ENCODE results near the gene MTFMT. TPM values are rescaled to one million over a fixed set of nuclear protein-coding genes. Genes with fewer than 3 reads are reported as not detected.

The MTFMT gene
- total and polyA plus RNA-seq, 2 of the 13 experiments (the other 11 are each of a cell fraction or from before 2014, with no cell fraction given): 9.9 to 23.2 TPM

DNA sequence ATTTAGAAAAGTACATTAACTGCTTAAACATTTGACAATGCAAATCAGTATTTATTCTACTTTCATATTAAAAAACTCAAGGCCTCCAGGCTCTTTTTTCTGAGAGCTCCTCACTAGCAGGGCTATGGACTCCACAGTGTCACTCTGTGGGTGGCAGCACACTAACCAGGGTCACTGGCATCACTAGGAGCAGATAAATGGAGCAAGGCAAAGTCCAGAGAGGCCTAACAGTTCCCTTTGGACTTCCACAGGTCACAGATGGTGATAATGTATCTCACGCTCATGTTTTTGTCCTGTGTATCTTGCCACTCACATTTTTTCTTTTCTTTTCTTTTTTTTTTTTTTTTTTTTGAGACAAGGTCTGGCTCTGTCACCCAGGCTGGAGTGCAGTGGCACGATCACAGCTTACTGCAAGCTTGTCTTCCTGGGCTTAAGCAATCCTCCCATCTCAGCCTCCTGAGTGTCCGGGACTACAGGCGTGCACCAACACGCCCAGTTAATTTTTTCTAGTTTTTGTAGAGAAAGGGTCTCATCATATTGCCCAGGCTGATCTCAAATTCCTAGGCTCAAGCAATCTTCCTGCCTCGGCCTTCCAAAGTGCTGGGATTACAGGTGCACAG lies 47.5 kb downstream of the MTFMT start (continued):
- TF ChIP-seq, protein P1, sequence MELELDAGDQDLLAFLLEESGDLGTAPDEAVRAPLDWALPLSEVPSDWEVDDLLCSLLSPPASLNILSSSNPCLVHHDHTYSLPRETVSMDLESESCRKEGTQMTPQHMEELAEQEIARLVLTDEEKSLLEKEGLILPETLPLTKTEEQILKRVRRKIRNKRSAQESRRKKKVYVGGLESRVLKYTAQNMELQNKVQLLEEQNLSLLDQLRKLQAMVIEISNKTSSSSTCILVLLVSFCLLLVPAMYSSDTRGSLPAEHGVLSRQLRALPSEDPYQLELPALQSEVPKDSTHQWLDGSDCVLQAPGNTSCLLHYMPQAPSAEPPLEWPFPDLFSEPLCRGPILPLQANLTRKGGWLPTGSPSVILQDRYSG (CRISPR knock-in tag; IDR thresholded peaks at IDR 0.05): no peak
- TF ChIP-seq ZNF468 (CRISPR knock-in tag; IDR thresholded peaks at IDR 0.05): no peak
- no peak for TF ChIP-seq HMG20A (CRISPR knock-in tag; IDR thresholded peaks at IDR 0.05; ENCODE audit: borderline replicate concordance)
- TF ChIP-seq ZFP41 (CRISPR knock-in tag; IDR thresholded peaks at IDR 0.05; ENCODE audit: borderline replicate concordance): no peak
- no peak for TF ChIP-seq SP140L (CRISPR knock-in tag; IDR thresholded peaks at IDR 0.05; ENCODE audit: borderline replicate concordance)
- TF ChIP-seq, protein P2, sequence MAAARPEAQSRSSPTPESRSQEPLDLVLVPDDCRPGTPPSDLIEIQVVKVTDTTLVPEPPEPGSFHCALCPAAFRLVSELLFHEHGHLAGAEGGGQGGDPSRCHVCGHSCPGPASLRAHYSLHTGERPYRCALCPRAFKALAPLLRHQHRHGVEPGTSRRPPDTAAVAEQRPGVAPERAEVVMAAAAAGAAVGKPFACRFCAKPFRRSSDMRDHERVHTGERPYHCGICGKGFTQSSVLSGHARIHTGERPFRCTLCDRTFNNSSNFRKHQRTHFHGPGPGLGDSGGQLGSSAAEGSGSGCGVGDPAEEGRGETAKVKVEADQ (CRISPR knock-in tag; IDR thresholded peaks at IDR 0.05; ENCODE audit: borderline replicate concordance): no peak
- TF ChIP-seq MTA3 (CRISPR knock-in tag; IDR thresholded peaks at IDR 0.05): no peak
- 0 out of 2 replicates have a peak, but pooled peaks have one; percentile 23 for TF ChIP-seq RARA (CRISPR knock-in tag; IDR thresholded peaks at IDR 0.05)
- peak; percentile 81 for TF ChIP-seq HNF4G (IDR thresholded peaks at IDR 0.05; ENCODE audit: borderline replicate concordance, low read depth, low read length)
- TF ChIP-seq HNF4G (CRISPR knock-in tag; IDR thresholded peaks at IDR 0.05; ENCODE audit: borderline replicate concordance, low read depth): no peak
- no peak for TF ChIP-seq XRCC5 (optimal IDR thresholded peaks at IDR 0.05; ENCODE audit: low read length)
- TF ChIP-seq ZMYM2 (CRISPR knock-in tag; IDR thresholded peaks at IDR 0.05): no peak
- no peak for TF ChIP-seq ZNF660 (CRISPR knock-in tag; IDR thresholded peaks at IDR 0.05; ENCODE audit: borderline replicate concordance, low read depth)
- no peak for TF ChIP-seq ZNF562 (CRISPR knock-in tag; IDR thresholded peaks at IDR 0.05; ENCODE audit: borderline replicate concordance)
- TF ChIP-seq PAX8 (CRISPR knock-in tag; IDR thresholded peaks at IDR 0.05; ENCODE audit: borderline replicate concordance): no peak
- no peak for TF ChIP-seq PHF8 (CRISPR knock-in tag; IDR thresholded peaks at IDR 0.05)
- no peak for TF ChIP-seq HDAC6 (IDR thresholded peaks at IDR 0.05; ENCODE audit: low read depth, low read length)
- no peak for TF ChIP-seq NR2C2 (CRISPR knock-in tag; IDR thresholded peaks at IDR 0.05; ENCODE audit: borderline replicate concordance)
- TF ChIP-seq ZNF552 (CRISPR knock-in tag; IDR thresholded peaks at IDR 0.05; ENCODE audit: borderline replicate concordance): no peak
- TF ChIP-seq SAP130 (CRISPR knock-in tag; IDR thresholded peaks at IDR 0.05; ENCODE audit: low read depth): no peak
- TF ChIP-seq EP300 (IDR thresholded peaks at IDR 0.05; ENCODE audit: low read depth in 2 of 2, low read length in 2 of 2): 0 out of 4 replicates have a peak, but pooled peaks of 1 of the 2 experiments have one; percentile 9
- no peak for TF ChIP-seq EP300 (CRISPR knock-in tag; IDR thresholded peaks at IDR 0.05; ENCODE audit: borderline replicate concordance)
- no peak for TF ChIP-seq KMT2A (CRISPR knock-in tag; IDR thresholded peaks at IDR 0.05)
- TF ChIP-seq MIER2 (CRISPR knock-in tag; IDR thresholded peaks at IDR 0.05): no peak
- no peak for TF ChIP-seq SMC3 (IDR thresholded peaks at IDR 0.05; ENCODE audit: low read length)
- no peak for TF ChIP-seq RFXANK (CRISPR knock-in tag; IDR thresholded peaks at IDR 0.05)
- TF ChIP-seq SIN3B (IDR thresholded peaks at IDR 0.05; ENCODE audit: low read length): no peak
- no peak for TF ChIP-seq ZNF251 (CRISPR knock-in tag; IDR thresholded peaks at IDR 0.05)
- TF ChIP-seq GABPB1 (CRISPR knock-in tag; IDR thresholded peaks at IDR 0.05): no peak
- TF ChIP-seq JUND (CRISPR knock-in tag; IDR thresholded peaks at IDR 0.05): no peak
- TF ChIP-seq, protein P3, sequence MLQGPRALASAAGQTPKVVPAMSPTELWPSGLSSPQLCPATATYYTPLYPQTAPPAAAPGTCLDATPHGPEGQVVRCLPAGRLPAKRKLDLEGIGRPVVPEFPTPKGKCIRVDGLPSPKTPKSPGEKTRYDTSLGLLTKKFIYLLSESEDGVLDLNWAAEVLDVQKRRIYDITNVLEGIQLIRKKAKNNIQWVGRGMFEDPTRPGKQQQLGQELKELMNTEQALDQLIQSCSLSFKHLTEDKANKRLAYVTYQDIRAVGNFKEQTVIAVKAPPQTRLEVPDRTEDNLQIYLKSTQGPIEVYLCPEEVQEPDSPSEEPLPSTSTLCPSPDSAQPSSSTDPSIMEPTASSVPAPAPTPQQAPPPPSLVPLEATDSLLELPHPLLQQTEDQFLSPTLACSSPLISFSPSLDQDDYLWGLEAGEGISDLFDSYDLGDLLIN (CRISPR knock-in tag; IDR thresholded peaks at IDR 0.05; ENCODE audit: borderline replicate concordance): no peak
